Activated CD8-positive, alpha-beta memory T cell treated with anti-CD3 and anti-CD28 coated beads for 48 hours (primary cell): ENCODE measurements around the gene SORCS2.

Source experiments
- DNase-seq, 3 experiments: peaks; one replicate each; pipeline ENCODE4 v3.0.0-alpha.2; 2020; ENCODE audit warnings: low read depth in 2 of 3, low spot score in 2 of 3

The SORCS2 gene

DNA sequence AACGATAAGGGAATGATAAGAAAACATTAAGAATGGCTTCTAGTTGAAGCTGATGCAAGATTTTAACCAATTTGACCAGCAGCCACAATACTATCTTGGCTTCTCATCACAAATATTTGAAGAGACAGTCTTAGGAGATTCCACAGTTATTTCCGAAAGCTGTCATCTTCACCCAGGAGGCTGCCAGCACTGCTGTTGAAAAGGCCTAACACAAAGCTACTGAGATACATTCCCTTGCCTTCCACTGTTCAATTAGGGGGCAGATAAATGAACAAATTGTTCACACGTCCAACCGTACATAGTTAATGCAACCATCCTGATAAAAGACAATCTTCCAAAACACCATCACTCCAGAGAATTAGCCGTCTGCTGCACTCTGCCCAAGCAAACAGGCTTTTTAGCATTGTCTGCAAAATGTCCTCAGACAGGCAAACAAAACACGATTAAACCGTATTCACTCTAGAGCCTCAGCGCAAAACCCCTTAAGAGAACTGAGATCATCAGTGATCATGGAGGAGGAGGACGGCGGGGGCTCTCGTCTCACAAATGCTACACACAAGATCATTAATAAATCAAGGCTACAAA lies 432.1 kb downstream of the SORCS2 start:
- DNase-seq, result no peak

DNA sequence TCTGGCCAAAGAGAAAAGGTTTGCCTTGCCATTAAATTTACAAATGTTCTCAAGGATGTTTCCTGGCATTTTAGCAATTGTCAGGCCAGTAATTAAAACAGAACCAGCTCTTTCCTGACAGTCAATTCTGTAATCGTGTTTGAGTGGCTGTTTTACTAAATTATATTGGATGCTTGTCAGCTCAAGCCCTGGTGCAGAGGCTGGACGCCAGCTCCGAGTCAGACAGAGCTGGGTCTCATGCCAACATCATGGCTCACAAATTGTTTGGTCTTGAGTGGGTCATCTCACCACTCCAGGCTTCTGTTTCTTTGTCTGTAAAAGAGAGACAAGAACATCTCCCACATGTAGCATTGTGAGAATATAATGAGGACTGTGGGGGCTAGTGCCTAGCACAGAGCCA lies 432.7 kb downstream of the SORCS2 start:
- no peak for DNase-seq

DNA sequence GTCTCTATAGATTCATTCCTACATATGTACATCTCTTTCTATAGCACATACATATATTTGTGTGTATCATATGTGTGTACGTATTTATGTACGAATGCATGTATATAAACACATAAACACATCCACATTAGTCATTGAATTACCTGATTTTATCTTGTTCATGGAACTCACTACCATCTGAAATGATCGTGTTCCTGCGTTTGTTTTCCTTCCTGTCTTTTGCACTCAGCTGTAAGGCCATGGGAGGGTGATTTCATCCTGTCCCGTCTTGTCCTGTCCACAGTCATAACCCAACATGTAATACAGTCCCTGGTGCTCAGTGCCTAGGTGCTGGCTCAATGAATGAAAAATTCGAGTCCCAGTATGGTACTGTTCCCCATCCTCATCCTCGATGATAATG lies 434.2 kb downstream of the SORCS2 start:
- DNase-seq, result no peak

DNA sequence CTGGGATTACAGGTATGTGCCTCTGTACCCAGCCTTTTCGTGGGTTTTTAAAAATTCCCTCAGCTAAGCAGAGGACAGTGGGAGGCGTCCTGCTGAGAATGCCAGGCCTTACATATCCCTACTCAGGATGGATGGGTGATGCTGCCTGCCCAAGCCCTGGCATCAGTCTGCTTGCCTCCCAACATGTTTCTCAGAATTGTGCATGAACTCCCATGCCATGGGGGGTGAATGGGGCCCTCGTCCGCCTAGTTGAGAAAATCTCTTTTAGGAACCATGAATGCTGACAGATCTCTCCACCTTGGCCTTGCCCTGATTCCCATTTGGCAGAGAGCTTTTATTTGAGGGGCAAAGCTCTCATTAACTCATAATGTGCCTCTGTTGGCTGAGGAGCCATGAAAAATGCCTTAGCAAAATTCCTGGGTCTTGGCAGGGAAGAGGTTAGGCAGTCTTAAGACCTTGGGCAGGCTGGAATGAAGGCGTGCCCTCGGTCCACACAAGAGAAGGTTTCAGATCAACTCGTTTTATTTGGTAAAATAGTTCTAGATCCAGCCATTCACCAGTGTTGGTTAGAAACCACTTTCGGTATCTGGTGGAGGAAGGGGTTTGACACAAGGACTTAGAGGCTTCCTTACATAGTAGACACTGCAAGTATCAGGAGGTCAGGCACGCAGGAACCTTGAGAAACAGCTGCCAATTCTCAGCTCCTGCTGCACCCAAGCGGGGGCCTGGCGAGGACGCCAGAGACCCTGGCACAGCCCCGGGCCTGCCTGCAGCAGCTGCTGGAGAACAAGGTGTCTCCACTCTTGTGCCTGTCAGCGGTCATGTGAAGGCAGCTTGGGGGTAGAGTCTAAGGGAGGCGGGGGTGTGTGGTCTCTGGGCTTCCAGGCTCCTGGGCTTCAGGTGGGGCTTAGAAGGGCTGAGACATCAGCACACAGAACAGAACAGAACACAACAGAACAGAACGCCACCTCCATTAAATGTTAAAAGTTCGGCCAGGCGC lies 435.2 kb downstream of the SORCS2 start:
- DNase-seq, result no peak

DNA sequence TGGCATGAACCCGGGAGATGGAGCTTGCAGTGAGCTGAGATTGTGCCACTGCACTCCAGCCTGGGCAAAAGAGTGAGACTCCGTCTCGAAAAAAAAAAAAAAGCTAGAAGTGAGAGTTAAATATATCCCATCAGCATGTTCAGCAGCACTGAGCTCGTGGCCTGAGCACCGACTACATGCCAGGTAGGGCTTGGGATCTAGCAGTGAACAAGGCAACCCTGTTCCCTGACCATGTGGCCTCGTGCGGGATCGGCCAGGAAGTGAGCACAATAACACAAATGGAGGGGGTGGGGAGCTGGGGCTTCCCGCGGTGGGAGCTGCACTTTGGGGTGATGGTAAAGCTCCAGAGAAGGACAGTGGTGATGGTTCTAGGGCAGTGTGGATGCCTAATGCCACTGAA lies 436.1 kb downstream of the SORCS2 start:
- DNase-seq, result no peak

DNA sequence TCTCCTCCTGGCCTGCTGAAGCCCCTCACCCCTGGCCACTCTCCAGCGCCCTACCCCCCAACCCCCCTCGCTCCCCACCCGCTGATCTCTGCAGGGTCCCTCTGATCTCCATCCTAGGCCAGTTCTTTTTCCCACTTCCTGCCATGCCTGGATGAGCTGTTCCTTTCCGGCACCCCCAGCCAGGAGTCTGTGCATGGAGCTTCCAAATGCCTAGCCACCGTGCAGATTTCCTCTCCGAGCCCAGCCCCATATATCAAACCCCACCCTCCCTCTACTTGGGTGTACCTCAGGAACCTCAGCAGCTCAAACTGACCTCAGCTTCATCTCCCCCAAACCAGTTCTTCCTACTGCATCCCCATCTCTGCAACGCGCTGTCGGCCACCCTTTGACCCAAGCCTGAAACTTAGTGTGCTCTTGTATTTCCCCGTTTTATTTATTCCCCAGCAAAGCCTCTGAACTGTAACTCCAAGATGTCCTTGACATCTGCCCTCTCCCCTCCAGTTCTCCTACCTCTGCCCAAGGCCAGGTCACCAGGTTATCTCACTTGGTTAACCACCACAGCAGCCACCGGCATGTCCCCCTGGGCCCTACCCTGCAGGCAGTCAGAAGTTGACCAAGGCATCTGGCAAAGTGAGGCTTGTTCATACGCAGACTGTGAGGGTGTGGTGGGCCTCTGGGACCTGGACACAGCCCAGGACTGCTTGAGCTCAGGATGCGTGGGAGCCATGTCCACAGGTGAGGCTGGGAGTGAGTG lies 437.3 kb downstream of the SORCS2 start:
- no peak for DNase-seq

DNA sequence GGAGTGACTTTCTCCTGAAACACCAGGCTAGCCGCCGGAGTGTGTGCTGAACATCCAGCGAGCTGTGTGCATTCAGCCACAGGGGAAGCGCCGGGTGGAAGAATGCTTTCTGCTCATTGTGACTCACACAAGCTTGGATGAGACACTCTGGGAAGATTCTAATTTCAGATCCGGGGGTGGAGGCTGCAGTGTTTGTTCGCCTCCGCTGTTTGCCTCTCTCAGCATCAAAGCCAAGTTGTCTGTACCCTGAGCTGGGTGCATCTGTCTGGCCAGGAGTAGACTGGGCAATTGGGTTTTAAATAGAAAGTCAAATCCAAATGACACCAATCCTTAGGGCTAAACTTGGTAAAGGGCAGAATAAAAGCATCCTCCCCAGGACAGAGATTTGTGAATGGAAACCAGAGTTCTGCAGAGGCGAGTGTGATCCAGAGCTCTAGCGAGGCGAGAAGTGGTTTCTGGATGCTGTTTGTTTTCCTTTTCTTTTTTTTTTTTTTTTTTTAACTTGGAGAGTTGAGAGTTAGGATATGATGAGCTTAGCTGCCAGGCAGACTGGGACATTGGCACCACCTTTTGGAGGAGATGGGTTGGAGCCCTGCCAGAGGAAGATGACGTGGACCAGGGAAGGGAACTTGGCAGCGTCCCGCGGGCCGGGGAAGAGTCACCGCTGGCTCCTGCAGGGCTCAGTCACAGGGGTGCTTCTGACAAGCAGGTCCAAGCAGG lies 438.4 kb downstream of the SORCS2 start:
- no peak for DNase-seq

DNA sequence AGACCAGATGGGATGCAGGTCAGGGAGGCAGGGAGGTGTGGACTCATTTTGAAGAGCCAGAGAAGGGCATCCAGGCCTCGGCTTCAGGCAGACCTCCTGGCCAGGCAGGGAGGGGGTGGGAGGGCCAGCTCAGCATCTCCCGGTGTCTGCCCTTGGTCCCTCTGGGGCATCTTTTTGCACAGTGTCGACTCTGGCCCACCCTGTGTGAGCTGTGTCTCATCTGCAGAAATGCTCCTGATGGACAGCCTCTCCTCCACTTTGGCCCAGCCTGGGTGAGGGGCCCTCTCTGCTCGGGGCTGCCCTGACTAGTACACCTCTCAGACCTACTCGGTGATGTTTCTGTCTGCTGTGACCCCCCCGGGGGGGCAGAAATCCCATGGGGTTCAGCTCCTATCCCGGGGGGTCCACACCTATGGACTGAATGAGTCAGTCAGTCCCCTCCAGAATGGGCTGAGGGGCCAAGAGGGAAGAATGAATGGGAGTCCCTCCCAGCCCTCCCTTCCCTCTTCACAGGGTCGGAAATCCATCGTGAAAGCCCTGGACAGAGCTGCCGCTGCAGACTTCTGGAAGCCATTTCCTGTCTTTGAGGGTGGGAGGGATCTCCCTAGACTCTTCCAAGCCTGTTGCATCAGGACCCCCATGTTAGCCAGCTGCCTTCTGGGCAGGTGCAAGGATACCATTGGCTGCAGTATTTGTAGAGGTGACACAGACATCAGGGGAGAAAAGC lies 439.1 kb downstream of the SORCS2 start:
- DNase-seq, result no peak

DNA sequence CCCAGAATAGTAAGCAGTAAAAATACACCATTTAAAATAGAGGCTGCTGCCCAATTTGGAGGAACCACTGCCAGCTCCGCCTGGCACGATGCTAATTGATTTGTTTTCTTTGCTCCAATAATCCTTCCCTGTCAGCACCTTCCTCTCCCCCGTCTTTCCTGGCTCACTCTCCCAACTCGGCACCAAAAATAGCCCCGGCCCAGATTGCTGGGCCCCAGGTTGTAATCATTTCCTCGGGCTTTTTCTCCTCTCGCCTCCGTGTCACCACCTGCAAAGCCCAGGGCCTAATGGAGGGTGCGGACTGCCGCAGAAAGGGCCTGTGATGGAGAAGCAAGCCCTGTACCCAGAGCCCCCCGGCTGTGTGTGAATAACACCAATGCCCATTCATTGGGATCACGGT lies 440.0 kb downstream of the SORCS2 start:
- no peak for DNase-seq

DNA sequence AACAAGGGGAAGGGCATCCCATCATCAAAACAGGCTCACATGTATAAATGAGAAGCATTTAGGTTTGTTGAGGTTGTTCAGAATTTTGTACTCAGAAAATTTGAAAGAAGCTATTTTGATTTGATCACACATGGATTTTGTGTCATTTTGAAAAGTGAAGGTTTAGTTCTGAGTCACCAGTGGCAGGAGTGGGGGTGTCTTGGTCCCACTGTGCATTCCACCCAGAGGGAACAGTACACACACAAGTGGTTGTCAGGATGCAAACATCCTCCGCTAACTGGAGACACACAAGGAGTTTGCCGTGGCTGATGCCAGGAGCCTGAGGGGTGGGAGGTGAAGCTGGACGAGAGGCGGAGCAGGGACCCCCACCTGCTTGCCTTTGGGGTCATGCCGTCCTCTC lies 440.6 kb downstream of the SORCS2 start:
- no peak for DNase-seq

DNA sequence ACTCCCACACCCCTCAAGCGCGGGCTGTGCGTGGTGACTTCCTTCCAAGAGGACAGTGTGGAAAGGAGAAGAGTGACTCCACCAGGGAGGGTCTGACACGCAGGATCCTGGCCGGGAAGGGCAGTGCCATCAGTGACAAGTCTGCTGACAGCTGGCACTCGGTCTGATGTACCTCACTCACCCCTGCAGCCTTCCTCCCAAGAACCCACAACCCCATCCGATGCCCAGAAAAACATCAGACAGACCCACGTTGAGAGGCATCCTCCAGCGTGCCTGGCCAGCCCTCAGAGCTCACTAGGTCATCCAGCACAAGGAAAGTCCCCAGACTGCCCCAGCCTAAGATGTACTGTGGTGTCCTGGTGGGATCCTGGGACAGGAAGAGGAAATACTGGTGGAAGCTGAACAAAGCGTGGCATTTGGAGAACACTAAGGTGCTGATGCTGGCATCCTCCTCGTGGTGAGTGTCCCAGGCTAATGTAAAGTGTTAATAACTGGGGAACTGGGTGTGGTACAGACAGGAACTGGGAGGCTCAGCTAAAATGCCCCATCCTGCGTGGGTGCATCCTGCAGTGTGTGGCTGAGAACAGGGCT lies 442.4 kb downstream of the SORCS2 start:
- no peak for DNase-seq

DNA sequence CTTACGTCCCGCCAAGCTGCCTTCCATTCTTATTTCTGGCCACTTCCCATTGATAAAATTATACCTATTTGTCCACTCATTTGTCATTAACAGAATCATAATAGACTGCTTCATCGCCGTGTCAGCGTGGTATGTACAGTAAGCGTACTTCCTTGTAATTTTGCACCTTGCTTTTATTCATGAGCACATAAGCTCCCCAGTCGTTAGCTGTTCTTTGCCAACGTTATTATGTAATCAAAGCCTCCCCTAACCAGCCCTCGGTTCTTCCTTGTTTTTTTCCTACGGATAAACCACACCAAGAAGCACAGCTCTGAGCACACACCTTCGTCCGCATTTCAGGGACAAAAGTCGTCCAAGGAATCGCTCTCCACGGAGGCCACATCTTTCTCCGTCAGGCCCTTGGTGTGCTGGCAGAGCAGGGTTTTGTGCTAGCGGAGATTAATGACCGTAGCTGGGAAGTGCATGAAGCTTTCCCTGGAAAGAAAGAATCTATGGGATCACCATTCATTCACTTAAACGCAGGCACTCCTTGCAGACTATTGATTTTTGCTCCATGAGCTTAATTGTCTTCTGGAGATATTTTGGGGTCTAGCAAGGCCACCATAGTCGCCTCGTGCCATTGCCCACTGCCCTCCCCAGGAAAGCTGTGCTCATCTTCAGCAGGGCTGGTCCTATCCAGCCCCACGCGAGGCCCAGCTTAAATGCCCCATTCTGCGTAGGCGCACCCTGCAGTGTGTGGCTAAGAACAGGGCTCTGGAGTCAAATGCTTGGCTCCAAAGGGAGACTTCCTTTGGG lies 443.3 kb downstream of the SORCS2 start:
- no peak for DNase-seq

DNA sequence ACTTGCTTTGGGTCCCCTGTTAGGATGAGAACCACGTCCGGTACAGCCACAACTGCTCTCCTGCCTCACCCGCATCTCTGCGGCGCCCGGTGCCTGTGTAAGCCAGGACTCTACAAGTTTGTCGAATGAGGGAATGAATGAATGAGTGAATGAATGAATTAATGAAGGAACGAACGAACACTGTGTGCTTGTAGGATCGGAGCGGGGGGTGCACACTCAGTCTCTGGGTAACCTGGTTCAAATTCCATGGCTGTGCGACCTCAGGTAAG lies 443.8 kb downstream of the SORCS2 start:
- no peak for DNase-seq

DNA sequence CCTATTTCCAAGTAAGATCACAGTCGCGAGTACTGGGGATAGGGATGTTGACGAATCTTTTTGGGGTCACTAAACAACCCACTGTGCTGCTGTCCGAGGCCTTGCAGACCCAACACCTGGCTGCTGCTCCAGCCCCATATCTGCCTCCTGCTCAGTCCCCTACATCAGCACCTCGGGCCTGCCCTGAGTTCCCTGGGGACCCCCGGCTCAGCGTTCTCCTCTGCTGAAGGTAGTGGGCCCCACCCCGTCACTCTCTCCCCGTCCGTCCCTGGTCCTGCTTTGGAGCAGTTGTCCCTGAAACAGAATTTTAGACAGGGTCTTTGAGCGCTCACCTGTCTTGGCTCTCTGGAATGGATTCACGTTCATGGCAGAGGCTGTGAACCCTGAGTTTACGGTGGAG lies 444.8 kb downstream of the SORCS2 start:
- no peak for DNase-seq

DNA sequence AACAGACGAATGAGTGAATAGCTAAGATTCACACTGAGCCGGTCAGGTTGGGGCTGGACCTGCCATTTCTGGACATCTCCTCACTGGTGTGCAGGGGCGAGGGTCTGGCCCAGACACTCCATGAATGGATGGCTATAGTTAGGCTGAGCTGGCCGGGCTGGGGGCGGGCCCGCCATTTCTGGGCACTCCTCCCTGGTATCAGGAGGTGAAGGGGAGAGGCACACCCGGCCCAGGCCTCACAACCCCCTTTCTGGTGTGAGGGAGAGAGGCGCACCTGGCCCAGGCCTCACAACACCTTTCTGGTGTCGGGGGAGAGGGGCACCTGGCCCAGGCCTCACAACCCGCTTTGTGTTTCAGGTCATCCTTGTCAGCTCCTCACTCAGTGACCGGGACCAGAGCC lies 445.6 kb downstream of the SORCS2 start:
- DNase-seq, result no peak

DNA sequence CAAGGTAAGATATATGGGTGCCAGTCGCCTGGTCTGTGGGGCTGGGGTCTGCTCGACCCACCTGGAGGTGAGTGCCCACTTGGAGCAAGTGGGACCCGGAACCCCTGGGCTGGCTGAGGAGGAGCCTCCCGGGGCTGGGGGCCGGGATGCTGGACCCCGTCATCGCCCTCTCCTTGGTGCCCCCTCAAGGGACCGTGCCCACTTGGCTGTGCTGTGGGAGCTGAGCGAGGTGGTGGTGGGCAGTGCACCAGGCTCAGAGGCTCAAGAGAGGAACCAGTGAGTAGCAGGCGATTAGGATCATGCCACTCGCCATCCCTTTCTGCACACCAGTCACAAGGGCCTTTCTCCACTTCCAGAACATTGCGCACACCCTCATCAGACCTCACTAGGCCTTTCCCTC lies 446.2 kb downstream of the SORCS2 start:
- DNase-seq, result no peak

DNA sequence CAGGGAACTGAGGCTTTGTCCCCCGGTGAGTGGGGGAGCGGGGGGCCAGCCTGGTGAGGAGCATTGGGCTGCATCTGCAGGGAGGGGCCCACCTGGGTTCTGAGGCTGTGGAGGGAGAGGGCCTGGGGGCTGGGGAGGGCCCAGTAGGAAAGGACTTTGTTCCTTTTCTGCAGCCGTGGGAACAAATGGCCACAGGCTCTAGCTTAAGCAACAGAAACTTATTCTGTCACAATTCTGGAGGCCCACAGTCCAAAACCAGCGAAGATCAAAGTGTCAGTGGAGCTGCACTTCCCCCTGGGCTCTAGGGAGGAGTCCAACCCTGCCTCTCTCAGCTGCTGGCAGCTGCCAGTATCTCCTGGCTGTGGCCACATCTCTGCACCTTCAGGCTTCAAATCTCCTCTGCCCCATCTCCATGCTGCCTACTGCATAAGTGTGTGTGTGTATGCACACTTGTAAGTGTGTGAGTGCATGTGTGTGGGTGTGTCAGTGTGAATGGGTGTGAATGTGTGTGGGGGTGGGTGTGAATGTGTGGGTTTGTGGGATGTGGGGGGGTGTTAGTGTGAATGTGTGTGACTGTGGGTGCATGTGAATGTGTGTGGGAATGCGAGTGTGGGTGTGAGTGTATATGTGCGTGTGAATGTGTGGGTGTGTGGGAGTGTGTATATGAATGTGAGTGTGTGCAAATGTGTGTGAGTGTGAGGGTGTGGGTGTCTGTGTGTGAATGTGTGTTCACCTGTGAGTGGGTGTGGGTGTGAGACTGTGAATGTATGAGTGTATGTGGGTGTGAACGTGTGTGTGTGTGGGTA lies 446.8 kb downstream of the SORCS2 start:
- DNase-seq, result no peak

DNA sequence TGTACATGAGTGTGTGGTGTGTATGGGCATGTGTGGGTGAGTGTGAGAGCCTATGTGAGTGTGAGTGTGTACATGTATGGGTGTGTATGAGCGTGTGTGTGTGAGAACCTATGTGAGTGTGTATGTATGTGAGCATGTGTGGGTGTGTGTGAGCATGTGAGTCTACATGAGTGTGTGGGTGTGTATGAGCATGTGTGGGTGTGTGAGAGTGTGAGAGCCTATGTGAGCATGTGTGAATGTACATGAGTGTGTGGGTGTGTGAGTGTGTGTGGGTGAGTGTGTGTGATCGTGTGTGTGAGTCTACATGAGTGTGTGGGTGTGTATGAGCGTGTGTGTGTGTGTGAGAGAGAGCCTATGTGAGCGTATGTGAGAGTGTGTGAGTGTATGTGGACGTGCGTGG lies 447.8 kb downstream of the SORCS2 start:
- no peak for DNase-seq

DNA sequence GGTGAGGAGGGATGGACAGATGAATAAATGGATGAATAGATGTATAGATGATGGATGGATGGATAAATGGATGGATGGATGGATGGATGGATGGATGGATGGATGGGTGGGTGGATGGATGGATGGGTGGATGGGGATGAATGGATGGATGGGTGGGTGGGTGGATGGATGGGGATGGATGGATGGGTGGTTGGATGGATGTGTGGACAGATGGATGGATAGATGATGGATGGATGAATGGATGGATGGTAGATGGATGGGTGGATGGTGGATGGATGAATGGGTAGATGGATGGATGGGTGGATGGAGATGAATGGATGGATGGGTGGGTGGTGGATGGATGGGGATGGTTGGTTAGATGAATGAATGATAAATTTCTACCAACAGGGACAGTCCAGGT lies 449.4 kb downstream of the SORCS2 start:
- no peak for DNase-seq
